Kidney (tissue), 14 donors: Measurements from ENCODE around the gene LENG8. TPM values are rescaled to one million over a fixed set of nuclear protein-coding genes. Genes with fewer than 3 reads are reported as not detected.
"Not testable (repeated sequence)": the region's sequence is repeated elsewhere in the genome, so short reads cannot be mapped to it uniquely, and the experiment has no call there.

ENCODE experiments used
- DNase-seq, 5 donors: peaks; one replicate each; pipeline ENCODE4 v3.0.0-alpha.2; 2013 to 2020
- FAIRE-seq: peaks from 2 replicates; lab custom pipeline; 2012; peaks lifted over from hg19 to GRCh38; lab: Jason Lieb, UNC
- H3K27ac ChIP-seq, 2 donors: one replicate each; pipeline ENCODE4 v1.7.0; 2013; ENCODE audit warnings: low read depth in 2 of 2, low read length in 2 of 2, inconsistent platforms in 1 of 2
- H3K27me3 ChIP-seq: one replicate; pipeline ENCODE4 v1.7.1; 2013; ENCODE audit warnings: low read length, inconsistent platforms; ENCODE audit not compliant: control insufficient read depth, insufficient read depth
- H3K36me3 ChIP-seq, 3 donors: one replicate each; pipeline versions ENCODE4 v1.7.0 to v1.7.1; 2013; ENCODE audit warnings: low read length in 3 of 3, control low read depth in 1 of 3, inconsistent platforms in 1 of 3; ENCODE audit not compliant: insufficient read depth in 3 of 3, control insufficient read depth in 2 of 3
- H3K4me1 ChIP-seq, 3 donors: one replicate each; pipeline versions ENCODE4 v1.7.0 to v1.7.1; 2013; ENCODE audit warnings: low read length in 3 of 3, inconsistent platforms in 1 of 3, low read depth in 1 of 3; ENCODE audit not compliant: control insufficient read depth in 2 of 3, insufficient read depth in 2 of 3
- H3K4me3 ChIP-seq, 3 donors: one replicate each; pipeline versions ENCODE4 v1.7.0 to v1.8.1; 2013; ENCODE audit warnings: low read length in 3 of 3, control low read depth in 1 of 3, inconsistent platforms in 1 of 3
- H3K9ac ChIP-seq, 3 donors: one replicate each; pipeline versions ENCODE4 v1.7.0 to v1.7.1; 2013; ENCODE audit warnings: low read length in 3 of 3, control low read depth in 1 of 3, inconsistent platforms in 1 of 3
- H3K9me3 ChIP-seq, 3 donors: one replicate each; pipeline versions ENCODE4 v1.7.0 to v1.7.1; 2013; ENCODE audit warnings: low read length in 3 of 3, control low read depth in 1 of 3, inconsistent platforms in 1 of 3; ENCODE audit not compliant: control insufficient read depth in 2 of 3, insufficient read depth in 1 of 3
- intact Hi-C: fragments of 100-400 bp; cut with DNase I; formaldehyde crosslinking; loops from one replicate; pipeline ENCODE4 v1.11.1; 2022
- polyA plus RNA-seq: library from polyadenylated mRNA; stranded (reverse); fragments of 350-450 nt; fragmentation: Illumina TruSeq; extraction: RNeasy Lipid Tissue Mini Kit (QIAGEN cat#74804); gene quantifications from one replicate; pipeline ENCODE4 v1.2.3, GENCODE V29; 2014; ENCODE audit warnings: low read depth, low replicate concordance; ENCODE audit not compliant: insufficient read depth
- total RNA-seq: library from RNA; stranded (reverse); fragmentation: NEBNext Ultra II Directional; extraction: Animal tissue kit (Norgen Biotek cat#: 25700); gene quantifications from one replicate; pipeline ENCODE4 v1.2.1, GENCODE V29; 2021
- TF ChIP-seq, protein P1 (sequence below): IDR thresholded peaks from 3 replicates; pipeline ENCODE4 v1.5.1; 2012; ENCODE audit warnings: mild to moderate bottlenecking, moderate library complexity, borderline replicate concordance; ENCODE audit not compliant: insufficient read depth; ENCODE audit errors: extremely low read depth
- donor health status: control.
- donor health status: control.
- donor health status: control.
- donor health status: control.
- donor health status: control.
- donor health status: DM: yes; HTN: yes; CAD: no.
- donor health status: Normal renal cell carcinoma (clear cell type).

The LENG8 gene
- total and polyA plus RNA-seq, 2 donors from 2014 or later: 48.6 to 208 TPM

- H3K9ac ChIP-seq: no peak overlapping the region
- H3K27ac ChIP-seq: no peak overlapping the region
- FAIRE-seq (no peak), DNase-seq (peak in 1 of 5 donors; percentile 48)
- H3K4me1 ChIP-seq: peaks cover 0 to 8% (median 8%) of the 10 kb centered on the region in 3 donors
- no peaks in the 10 kb centered on the region for H3K36me3 ChIP-seq
- TF ChIP-seq, protein P1, sequence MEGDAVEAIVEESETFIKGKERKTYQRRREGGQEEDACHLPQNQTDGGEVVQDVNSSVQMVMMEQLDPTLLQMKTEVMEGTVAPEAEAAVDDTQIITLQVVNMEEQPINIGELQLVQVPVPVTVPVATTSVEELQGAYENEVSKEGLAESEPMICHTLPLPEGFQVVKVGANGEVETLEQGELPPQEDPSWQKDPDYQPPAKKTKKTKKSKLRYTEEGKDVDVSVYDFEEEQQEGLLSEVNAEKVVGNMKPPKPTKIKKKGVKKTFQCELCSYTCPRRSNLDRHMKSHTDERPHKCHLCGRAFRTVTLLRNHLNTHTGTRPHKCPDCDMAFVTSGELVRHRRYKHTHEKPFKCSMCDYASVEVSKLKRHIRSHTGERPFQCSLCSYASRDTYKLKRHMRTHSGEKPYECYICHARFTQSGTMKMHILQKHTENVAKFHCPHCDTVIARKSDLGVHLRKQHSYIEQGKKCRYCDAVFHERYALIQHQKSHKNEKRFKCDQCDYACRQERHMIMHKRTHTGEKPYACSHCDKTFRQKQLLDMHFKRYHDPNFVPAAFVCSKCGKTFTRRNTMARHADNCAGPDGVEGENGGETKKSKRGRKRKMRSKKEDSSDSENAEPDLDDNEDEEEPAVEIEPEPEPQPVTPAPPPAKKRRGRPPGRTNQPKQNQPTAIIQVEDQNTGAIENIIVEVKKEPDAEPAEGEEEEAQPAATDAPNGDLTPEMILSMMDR: no peak
- intact Hi-C loops: no loop called here
- H3K4me3 ChIP-seq: no peak overlapping the region
- no peaks in the 10 kb centered on the region for H3K27me3 ChIP-seq
- no peaks in the 10 kb centered on the region for H3K9me3 ChIP-seq
Measured at GRCh38 chr19:54444737-54445136, 4.3 kb upstream of the LENG8 start.

DNA sequence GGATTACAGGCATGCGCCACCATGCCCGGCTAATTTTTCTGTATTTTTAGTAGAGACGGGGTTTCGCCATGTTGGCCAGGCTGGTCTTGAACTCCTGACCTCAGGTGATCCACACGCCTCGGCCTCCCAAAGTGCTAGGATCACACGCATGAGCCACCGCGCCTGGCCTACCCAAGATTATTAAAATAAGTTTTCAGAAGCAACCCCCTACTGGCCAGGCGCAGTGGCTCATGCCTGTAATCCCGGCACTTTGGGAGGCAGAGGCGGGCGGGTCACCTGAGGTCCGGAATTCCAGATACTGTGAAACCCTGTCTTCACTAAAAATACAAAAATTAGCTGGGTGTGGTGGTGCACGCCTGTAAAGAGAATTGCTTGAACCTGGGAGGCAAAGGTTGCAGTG is 2.6 kb upstream of the LENG8 start:
- H3K9me3 ChIP-seq, H3K27me3 ChIP-seq, H3K36me3 ChIP-seq, FAIRE-seq, H3K4me3 ChIP-seq, intact Hi-C loops, H3K9ac ChIP-seq, H3K27ac ChIP-seq: not testable (repeated sequence)
- H3K4me1 ChIP-seq: peaks cover 0 to 22% (median 17%) of the 10 kb centered on the region in 3 donors
- DNase-seq: peak in 1 of 5 donors; percentile 61

GRCh38 chr19:54448040-54448773 is 792 bp upstream of the LENG8 start:
- peaks cover 0 to 21% (median 16%) of the 10 kb centered on the region in 3 donors for H3K36me3 ChIP-seq
- DNase-seq (peak; percentile 71 to 89 (median 82)), FAIRE-seq (no peak)
- H3K4me3 ChIP-seq: peak overlapping the region; percentile 95 to 97 (median 96)
- H3K9me3 ChIP-seq: no peaks in the 10 kb centered on the region
- TF ChIP-seq, protein P1: no peak
- peak overlapping the region; percentile 99 for H3K27ac ChIP-seq
- H3K9ac ChIP-seq: peak overlapping the region; percentile 94 to 97 (median 94)
- intact Hi-C loops: no loop called here
- peaks cover 0 to 22% (median 20%) of the 10 kb centered on the region in 3 donors for H3K4me1 ChIP-seq
- H3K27me3 ChIP-seq: no peaks in the 10 kb centered on the region

- intact Hi-C loops: no loop called here
- Histone ChIP-seq H3K36me3 (peaks cover 5 to 35% (median 29%) of the 10 kb centered on the region in 3 donors), H3K4me1 (peaks cover 0 to 22% (median 20%) of the 10 kb centered on the region in 3 donors), H3K9me3 (no peaks in the 10 kb centered on the region), H3K4me3 (peak overlapping the region; percentile 95 to 97 (median 96)), H3K27me3 (no peaks in the 10 kb centered on the region), H3K9ac (peak overlapping the region; percentile 86 to 97 (median 91)), H3K27ac (peak overlapping the region; percentile 99)
- DNase-seq: no peak
- TF ChIP-seq, protein P1: no peak
- FAIRE-seq: no peak
Measured at GRCh38 chr19:54449701-54450069, 686 bp downstream of the LENG8 start.
